Naive thymus-derived CD4-positive, alpha-beta T cell (primary cell): ENCODE measurements around the gene PFKP. TPM values are rescaled to one million over a fixed set of nuclear protein-coding genes. Genes with fewer than 3 reads are reported as not detected.

Experiments
- ATAC-seq: fragments of 150-1000 bp; cut with Tn5 transposase; 2 replicates; pipeline ENCODE4 v1.10.0; 2021; ENCODE audit warnings: mild to moderate bottlenecking, moderate library complexity
- CTCF ChIA-PET: fragments of 350-600 bp; sonication (Branson Sonifier 250); formaldehyde crosslinking; loops from one replicate; lab custom pipeline; 2021; ENCODE audit warnings: antibody characterized with exemption; lab: Charles Lee
- POLR2A ChIA-PET: fragments of 350-600 bp; sonication (Branson Sonifier 250); formaldehyde crosslinking; loops from one replicate; lab custom pipeline; 2021; ENCODE audit warnings: antibody characterized with exemption, inconsistent platforms; lab: Charles Lee
- DNase-seq, 9 donors: peaks; one replicate each; pipeline versions ENCODE4 v3.0.0 to v3.0.0-alpha.2; 2020 to 2022; ENCODE audit warnings: mixed read lengths in 1 of 9
- H3K27ac ChIP-seq: one replicate; pipeline ENCODE4 v1.7.0; 2013; ENCODE audit warnings: mild to moderate bottlenecking, low read depth, low read length, moderate library complexity
- H3K27me3 ChIP-seq, 2 donors: one replicate each; pipeline ENCODE4 v1.7.0; 2013; ENCODE audit warnings: low read length in 2 of 2, mild to moderate bottlenecking in 2 of 2, moderate library complexity in 2 of 2; ENCODE audit not compliant: control insufficient read depth in 2 of 2, insufficient read depth in 2 of 2
- H3K36me3 ChIP-seq, 3 experiments: 1 replicate in 2 of 3; 2 replicates in 1 of 3; pipeline ENCODE4 v1.7.0; 2013; ENCODE audit warnings: low read length in 3 of 3, mild to moderate bottlenecking in 3 of 3, moderate library complexity in 1 of 3; ENCODE audit not compliant: insufficient read depth in 3 of 3, control insufficient read depth in 2 of 3
- H3K4me1 ChIP-seq, 2 donors: one replicate each; pipeline ENCODE4 v1.7.0; 2013; ENCODE audit warnings: low read length in 2 of 2, mild to moderate bottlenecking in 2 of 2, moderate library complexity in 1 of 2; ENCODE audit not compliant: control insufficient read depth in 2 of 2, insufficient read depth in 2 of 2
- H3K4me3 ChIP-seq: 2 replicates; pipeline ENCODE4 v1.7.0; 2013; ENCODE audit warnings: mild to moderate bottlenecking, low read length
- H3K9me3 ChIP-seq, 3 experiments: 1 replicate in 2 of 3; 2 replicates in 1 of 3; pipeline ENCODE4 v1.7.0; 2013; ENCODE audit warnings: low read length in 3 of 3; ENCODE audit not compliant: control insufficient read depth in 2 of 3
- H3K27ac Mint-ChIP-seq, 9 donors: one replicate each; pipeline ENCODE4 v1.8.0; 2020 to 2022; ENCODE audit warnings: mixed read lengths in 9 of 9, mild to moderate bottlenecking in 8 of 9, moderate library complexity in 5 of 9, inconsistent platforms in 2 of 9
- H3K27me3 Mint-ChIP-seq, 5 donors: one replicate each; pipeline ENCODE4 v1.8.0; 2021 to 2022; ENCODE audit warnings: mixed read lengths in 5 of 5, mild to moderate bottlenecking in 1 of 5
- H3K36me3 Mint-ChIP-seq, 5 donors: one replicate each; pipeline ENCODE4 v1.8.0; 2020 to 2022; ENCODE audit warnings: mixed read lengths in 5 of 5, mild to moderate bottlenecking in 3 of 5, inconsistent platforms in 1 of 5
- H3K4me1 Mint-ChIP-seq, 7 donors: one replicate each; pipeline ENCODE4 v1.8.0; 2020 to 2022; ENCODE audit warnings: mixed read lengths in 7 of 7, mild to moderate bottlenecking in 3 of 7, inconsistent platforms in 1 of 7
- H3K4me3 Mint-ChIP-seq, 10 donors: one replicate each; pipeline ENCODE4 v1.8.0; 2020 to 2022; ENCODE audit warnings: mild to moderate bottlenecking in 10 of 10, mixed read lengths in 10 of 10, moderate library complexity in 6 of 10, inconsistent platforms in 2 of 10
- H3K9me3 Mint-ChIP-seq, 11 donors: one replicate each; pipeline ENCODE4 v1.8.0; 2020 to 2022; ENCODE audit warnings: mixed read lengths in 11 of 11, mild to moderate bottlenecking in 4 of 11, inconsistent platforms in 1 of 11, moderate library complexity in 1 of 11
- intact Hi-C, 2 donors: fragments of 100-400 bp; cut with micrococcal nuclease; formaldehyde crosslinking; loops; one replicate each; pipeline ENCODE4 v1.15.1; 2023
- polyA plus RNA-seq, 2 donors: library from polyadenylated mRNA; unstranded; fragments of 300-500 nt; fragmentation: Illumina TruSeq; gene quantifications; one replicate each; pipeline ENCODE4 v1.2.3, GENCODE V29; 2021
- total RNA-seq, 6 experiments: library from RNA in 5 of 6; stranded (reverse) in 5 of 6; gene quantifications; 1 replicate in 5 of 6; 2 replicates in 1 of 6; pipeline ENCODE4 v1.2.3 and lab custom pipeline; 2021 to 2026

PFKP gene
- total and polyA plus RNA-seq, 7 experiments from 2014 or later, result 23.8 to 219 (median 44.9) TPM

DNA sequence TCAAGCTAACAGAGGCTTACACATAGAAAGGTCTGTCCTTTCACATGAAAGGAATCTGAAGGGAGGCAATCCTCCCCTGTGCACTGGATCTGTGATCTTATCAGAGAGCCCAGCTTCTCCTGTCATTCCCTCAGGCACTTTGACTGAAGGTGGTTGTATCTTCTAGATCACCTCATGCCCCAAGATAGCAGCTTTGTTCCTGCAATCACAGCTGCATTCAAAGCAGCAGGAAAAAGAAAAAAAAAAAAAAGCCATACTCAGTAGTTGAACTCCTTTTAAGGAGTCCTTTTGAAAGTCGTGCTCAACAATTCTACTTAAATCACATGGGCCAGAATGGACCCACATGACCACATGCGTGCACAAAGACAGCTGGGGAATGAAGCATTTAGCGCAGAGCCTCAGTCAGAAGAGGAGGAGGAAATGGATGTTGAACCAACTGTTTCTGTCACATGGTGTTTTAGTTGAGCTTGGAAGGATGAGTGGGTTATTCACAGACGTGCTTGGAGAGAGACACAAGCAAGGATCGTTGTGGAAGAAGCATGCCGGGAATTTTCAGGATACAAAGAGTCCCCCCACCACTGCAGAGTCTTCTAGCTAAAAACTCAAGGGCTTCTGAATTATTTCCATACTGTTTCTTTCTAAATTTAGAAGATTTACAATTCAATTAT is 13.0 kb upstream of the PFKP start:
- no peaks in the 10 kb centered on the region for H3K9me3 ChIP-seq
- H3K27me3 ChIP-seq, result no peaks in the 10 kb centered on the region
- H3K9me3 Mint-ChIP-seq, result peaks cover 0 to 1% (median 0%) of the 10 kb centered on the region in 11 donors
- H3K27ac Mint-ChIP-seq, result no peak overlapping the region
- H3K27me3 Mint-ChIP-seq, result peaks cover 0 to 41% (median 5%) of the 10 kb centered on the region in 5 donors
- intact Hi-C loops, result no loop called here
- no peak overlapping the region for H3K27ac ChIP-seq
- H3K36me3 Mint-ChIP-seq, result peaks cover 0 to 4% (median 0%) of the 10 kb centered on the region in 5 donors
- no peak overlapping the region for H3K4me3 ChIP-seq
- no peak overlapping the region for H3K4me3 Mint-ChIP-seq
- H3K36me3 ChIP-seq, result no peaks in the 10 kb centered on the region
- ChIA-PET CTCF (no interaction called here), POLR2A (no interaction called here)
- H3K4me1 ChIP-seq, result no peaks in the 10 kb centered on the region
- H3K4me1 Mint-ChIP-seq, result peaks cover 0 to 5% (median 3%) of the 10 kb centered on the region in 7 donors
- ATAC-seq (no peak), DNase-seq (no peak)

DNA sequence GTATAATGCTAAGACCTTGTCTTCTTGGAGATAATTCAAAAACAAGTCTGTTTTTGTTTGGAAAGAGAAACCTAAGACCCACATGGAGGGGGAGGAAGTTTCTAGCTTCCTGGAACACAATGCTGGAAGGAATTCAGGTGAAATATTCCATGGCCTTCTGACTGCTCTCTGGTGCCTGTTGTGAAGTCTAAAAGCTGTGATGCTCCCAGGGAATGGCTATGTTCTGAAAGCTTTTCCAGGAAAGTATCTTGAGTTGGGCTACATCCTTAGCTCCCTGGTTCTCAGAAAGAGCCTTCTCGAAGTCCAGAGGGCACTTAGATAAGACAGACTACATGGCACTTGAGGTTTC is 12.5 kb upstream of the PFKP start:
- H3K27me3 Mint-ChIP-seq, result peaks cover 0 to 44% (median 3%) of the 10 kb centered on the region in 5 donors
- H3K4me3 Mint-ChIP-seq, result no peak overlapping the region
- no peaks in the 10 kb centered on the region for H3K4me1 ChIP-seq
- peaks cover 0 to 4% (median 0%) of the 10 kb centered on the region in 5 donors for H3K36me3 Mint-ChIP-seq
- H3K27ac Mint-ChIP-seq, result no peak overlapping the region
- peaks cover 0 to 5% (median 3%) of the 10 kb centered on the region in 7 donors for H3K4me1 Mint-ChIP-seq
- ATAC-seq (no peak), DNase-seq (no peak)
- no peak overlapping the region for H3K27ac ChIP-seq
- ChIA-PET POLR2A (no interaction called here), CTCF (no interaction called here)
- intact Hi-C loops, result no loop called here
- peaks cover 0 to 1% (median 0%) of the 10 kb centered on the region in 11 donors for H3K9me3 Mint-ChIP-seq
- no peaks in the 10 kb centered on the region for H3K9me3 ChIP-seq
- H3K27me3 ChIP-seq, result no peaks in the 10 kb centered on the region
- no peak overlapping the region for H3K4me3 ChIP-seq
- no peaks in the 10 kb centered on the region for H3K36me3 ChIP-seq

DNA sequence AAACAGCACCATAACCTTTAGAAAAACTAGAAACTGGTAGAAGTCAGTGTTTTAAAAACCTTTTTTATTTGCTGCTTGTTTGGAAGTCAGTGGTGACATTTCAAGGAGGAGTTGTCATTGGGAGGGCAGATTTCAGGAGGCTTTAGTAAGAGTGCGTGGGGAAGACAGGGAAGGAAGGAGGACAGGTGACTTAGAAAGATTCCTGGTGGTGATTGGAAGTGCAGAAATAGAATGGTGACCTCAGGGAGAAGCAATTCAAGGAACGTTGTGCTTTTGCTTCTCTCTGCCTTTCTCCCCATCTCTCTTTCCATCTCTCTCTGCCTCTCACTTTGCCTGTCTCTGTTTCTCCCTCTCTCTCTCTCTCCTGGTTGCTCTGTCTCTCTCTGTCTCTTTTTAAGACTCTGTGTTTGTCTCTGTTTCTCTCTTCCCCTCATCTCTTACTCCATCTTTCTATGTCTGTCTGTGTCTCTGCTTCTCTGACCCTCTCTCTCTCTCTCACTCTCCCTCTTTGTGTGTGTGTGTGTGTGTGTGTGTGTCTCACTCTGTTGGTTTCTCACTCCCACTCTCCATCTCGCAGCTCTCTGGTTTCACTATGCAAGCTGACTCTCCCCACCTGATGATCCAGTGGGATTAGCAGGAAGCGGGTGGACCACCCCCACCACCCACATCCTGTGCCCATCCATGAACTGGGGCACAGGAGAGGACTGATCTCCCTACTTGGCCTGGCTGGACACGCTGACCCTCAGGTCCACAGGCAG is 10.9 kb upstream of the PFKP start:
- Mint-ChIP-seq H3K4me3 (no peak overlapping the region), H3K9me3 (peaks cover 0 to 1% (median 0%) of the 10 kb centered on the region in 11 donors), H3K4me1 (peaks cover 0 to 5% (median 3%) of the 10 kb centered on the region in 7 donors), H3K27ac (peak overlapping the region in 3 of 9 donors; percentile 7 to 72 (median 41)), H3K36me3 (peaks cover 0 to 4% (median 0%) of the 10 kb centered on the region in 5 donors), H3K27me3 (peaks cover 0 to 40% (median 0%) of the 10 kb centered on the region in 5 donors)
- ChIA-PET POLR2A (no interaction called here), CTCF (no interaction called here)
- ATAC-seq (no peak), DNase-seq (no peak)
- Histone ChIP-seq H3K27ac (no peak overlapping the region), H3K27me3 (no peaks in the 10 kb centered on the region), H3K9me3 (no peaks in the 10 kb centered on the region), H3K36me3 (no peaks in the 10 kb centered on the region), H3K4me3 (no peak overlapping the region), H3K4me1 (no peaks in the 10 kb centered on the region)
- intact Hi-C loops, result no loop called here

DNA sequence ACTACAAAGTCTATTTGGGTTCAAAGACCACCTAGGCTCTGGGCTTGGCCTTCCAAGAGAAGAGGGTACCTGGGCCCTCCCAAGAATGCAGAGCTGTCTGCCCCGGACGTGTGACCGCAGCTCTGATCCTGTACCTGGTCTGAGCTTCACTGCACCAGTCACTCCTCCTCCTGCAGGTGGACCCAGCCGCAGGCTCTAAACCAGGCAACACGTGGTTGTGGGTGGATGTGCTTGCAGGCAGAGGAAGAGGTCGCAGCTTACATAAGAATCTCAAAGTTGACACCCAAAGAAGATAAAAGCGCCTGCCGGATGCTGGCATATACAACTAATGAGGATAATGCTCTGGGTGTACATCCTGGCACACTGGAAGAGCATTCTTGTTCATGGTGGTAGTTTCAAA is 9.4 kb upstream of the PFKP start:
- Histone ChIP-seq H3K27ac (no peak overlapping the region), H3K4me3 (no peak overlapping the region), H3K36me3 (no peaks in the 10 kb centered on the region), H3K27me3 (no peaks in the 10 kb centered on the region), H3K4me1 (no peaks in the 10 kb centered on the region), H3K9me3 (no peaks in the 10 kb centered on the region)
- DNase-seq, result peak in 1 of 9 donors; percentile 29
- intact Hi-C loops, result no loop called here
- peaks cover 0 to 5% (median 2%) of the 10 kb centered on the region in 7 donors for H3K4me1 Mint-ChIP-seq
- ATAC-seq, result peak; percentile 52
- H3K27ac Mint-ChIP-seq, result no peak overlapping the region
- peaks cover 0 to 38% (median 0%) of the 10 kb centered on the region in 5 donors for H3K27me3 Mint-ChIP-seq
- H3K9me3 Mint-ChIP-seq, result peaks cover 0 to 1% (median 0%) of the 10 kb centered on the region in 11 donors
- POLR2A ChIA-PET, result no interaction called here
- H3K4me3 Mint-ChIP-seq, result no peak overlapping the region
- CTCF ChIA-PET, result no interaction called here
- peaks cover 0 to 4% (median 0%) of the 10 kb centered on the region in 5 donors for H3K36me3 Mint-ChIP-seq

DNA sequence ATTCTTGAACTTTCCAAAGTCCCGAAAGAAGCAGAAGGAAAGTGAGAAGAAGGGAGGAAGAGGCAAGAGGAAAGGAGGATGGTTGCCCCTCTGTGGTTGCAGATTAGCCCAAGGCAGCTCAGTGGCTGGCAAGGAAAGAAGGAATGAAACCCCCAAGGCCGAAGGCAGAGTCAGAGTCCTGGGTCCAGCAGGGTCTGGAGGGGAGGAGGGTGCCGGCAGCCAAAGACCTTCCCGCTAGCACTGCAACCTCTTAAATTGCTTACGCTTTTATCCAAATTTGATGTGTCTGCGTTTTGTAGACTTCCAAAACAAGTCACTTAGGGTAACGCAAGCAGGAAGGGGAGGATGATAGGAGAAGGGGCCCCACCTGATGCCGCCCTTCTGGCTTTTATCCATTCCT is 7.4 kb upstream of the PFKP start:
- intact Hi-C loops, result no loop called here
- no peak overlapping the region for H3K27ac ChIP-seq
- no peaks in the 10 kb centered on the region for H3K36me3 ChIP-seq
- H3K4me1 ChIP-seq, result no peaks in the 10 kb centered on the region
- ChIA-PET POLR2A (no interaction called here), CTCF (no interaction called here)
- ATAC-seq (no peak), DNase-seq (no peak)
- H3K9me3 ChIP-seq, result no peaks in the 10 kb centered on the region
- no peaks in the 10 kb centered on the region for H3K27me3 ChIP-seq
- no peak overlapping the region for H3K4me3 ChIP-seq
- peaks cover 0 to 1% (median 0%) of the 10 kb centered on the region in 11 donors for H3K9me3 Mint-ChIP-seq
- H3K4me1 Mint-ChIP-seq, result peaks cover 0 to 5% (median 2%) of the 10 kb centered on the region in 7 donors
- H3K36me3 Mint-ChIP-seq, result peaks cover 0 to 4% (median 0%) of the 10 kb centered on the region in 5 donors
- peak overlapping the region in 1 of 9 donors; percentile 20 for H3K27ac Mint-ChIP-seq
- H3K4me3 Mint-ChIP-seq, result no peak overlapping the region
- peaks cover 0 to 29% (median 0%) of the 10 kb centered on the region in 5 donors for H3K27me3 Mint-ChIP-seq

DNA sequence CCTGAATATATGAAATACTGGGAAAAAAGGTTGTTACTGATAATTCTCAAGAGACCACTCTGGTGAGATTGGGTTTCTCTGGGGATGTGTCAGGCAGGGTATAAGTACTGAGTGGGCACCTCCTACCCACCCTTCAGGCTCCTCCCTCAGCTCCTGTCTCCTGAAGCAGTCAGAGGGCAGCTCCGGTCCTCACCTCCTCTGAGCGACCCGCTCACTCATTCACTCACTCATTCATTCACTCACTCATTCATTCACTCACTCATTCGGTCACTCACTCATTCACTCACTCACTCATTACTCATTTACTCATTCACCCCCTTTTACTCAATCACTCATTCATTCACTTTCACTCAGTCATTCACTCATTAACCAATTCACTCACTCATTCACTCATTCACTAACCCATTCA is 6.9 kb upstream of the PFKP start:
- DNase-seq, result no peak
- Histone ChIP-seq H3K27ac (no peak overlapping the region), H3K27me3 (no peaks in the 10 kb centered on the region), H3K9me3 (no peaks in the 10 kb centered on the region), H3K4me3 (no peak overlapping the region), H3K36me3 (no peaks in the 10 kb centered on the region), H3K4me1 (no peaks in the 10 kb centered on the region)
- no peak overlapping the region for H3K27ac Mint-ChIP-seq
- peaks cover 0 to 5% (median 2%) of the 10 kb centered on the region in 7 donors for H3K4me1 Mint-ChIP-seq
- ChIA-PET CTCF (no interaction called here), POLR2A (no interaction called here)
- intact Hi-C loops, result no loop called here
- peaks cover 0 to 1% (median 0%) of the 10 kb centered on the region in 11 donors for H3K9me3 Mint-ChIP-seq
- peaks cover 0 to 4% (median 0%) of the 10 kb centered on the region in 5 donors for H3K36me3 Mint-ChIP-seq
- peaks cover 0 to 28% (median 0%) of the 10 kb centered on the region in 5 donors for H3K27me3 Mint-ChIP-seq
- no peak overlapping the region for H3K4me3 Mint-ChIP-seq
- peak; percentile 47 for ATAC-seq
